SK-N-DZ (cell line): ENCODE measurements around the gene IER5L.

Experiments used
- DNase-seq: peaks from one replicate; pipeline ENCODE4 v3.0.0-alpha.2; 2015; ENCODE audit warnings: low spot score

IER5L gene

GRCh38 chr9:129162497-129163197 lies 15.4 kb downstream of the IER5L start:
- DNase-seq, result no peak

- no peak for DNase-seq
These were observed 16.6 kb downstream of the IER5L start for GRCh38 chr9:129161534-129161837.

- DNase-seq, result no peak
These were observed 17.1 kb downstream of the IER5L start for GRCh38 chr9:129160712-129161533.

- no peak for DNase-seq
These were observed 21.9 kb downstream of the IER5L start for GRCh38 chr9:129156163-129156562.

- no peak for DNase-seq
These were observed 23.1 kb downstream of the IER5L start for GRCh38 chr9:129154866-129155477.

GRCh38 chr9:129151469-129151868 lies 26.6 kb downstream of the IER5L start:
- no peak for DNase-seq

GRCh38 chr9:129150672-129151211 lies 27.3 kb downstream of the IER5L start:
- no peak for DNase-seq

- DNase-seq, result no peak
These were observed 27.9 kb downstream of the IER5L start for GRCh38 chr9:129150122-129150521.

GRCh38 chr9:129149442-129149841 lies 28.6 kb downstream of the IER5L start:
- no peak for DNase-seq

GRCh38 chr9:129148463-129149204 lies 29.4 kb downstream of the IER5L start:
- no peak for DNase-seq

- no peak for DNase-seq
These were observed 31.6 kb downstream of the IER5L start for GRCh38 chr9:129146441-129146941.

GRCh38 chr9:129145841-129146292 lies 32.2 kb downstream of the IER5L start:
- DNase-seq, result no peak

- DNase-seq, result no peak
These were observed 32.7 kb downstream of the IER5L start for GRCh38 chr9:129145316-129145715.

- DNase-seq, result peak; percentile 74
These were observed 34.8 kb downstream of the IER5L start for GRCh38 chr9:129143031-129143927.

GRCh38 chr9:129142138-129142935 lies 35.7 kb downstream of the IER5L start:
- DNase-seq, result no peak

- DNase-seq, result no peak
These were observed 36.7 kb downstream of the IER5L start for GRCh38 chr9:129141066-129142041.

- peak; percentile 63 for DNase-seq
These were observed 37.5 kb downstream of the IER5L start for GRCh38 chr9:129140397-129141065.

GRCh38 chr9:129139993-129140396 lies 38.1 kb downstream of the IER5L start:
- DNase-seq, result peak; percentile 95
